ENCODE results near the gene MMP2.

- no peak for TF ChIP-seq CTCF (IDR thresholded peaks at IDR 0.05; ENCODE audit: insufficient read depth, low read length, poor library complexity, severe bottlenecking)
- TF ChIP-seq EZH2phosphoT487 (conservative IDR thresholded peaks at IDR 0.05; ENCODE audit: low read length) = no peak
Measured at GRCh38 chr16:55471448-55472097, 7.4 kb upstream of the MMP2 start.
